ENCODE data around the gene TLR2. TPM values are rescaled to one million over a fixed set of nuclear protein-coding genes. Genes with fewer than 3 reads are reported as not detected.
"Not testable (repeated sequence)": the region's sequence is repeated elsewhere in the genome, so short reads cannot be mapped to it uniquely, and the experiment has no call there.

The TLR2 gene
- total RNA-seq, 1 donor from 2014 or later: 81.6 TPM

GRCh38 chr4:153655928-153656327 is 28.2 kb upstream of the TLR2 start:
- no peak for DNase-seq (ENCODE audit: low spot score)

- no peak for DNase-seq (ENCODE audit: low spot score)
These were observed 22.8 kb upstream of the TLR2 start for GRCh38 chr4:153661215-153661822.

- DNase-seq (ENCODE audit: low spot score): no peak
These were observed 22.2 kb upstream of the TLR2 start for GRCh38 chr4:153661908-153662307.

GRCh38 chr4:153663667-153664066 is 20.4 kb upstream of the TLR2 start:
- DNase-seq (ENCODE audit: low spot score): no peak

- not testable (repeated sequence) for DNase-seq (ENCODE audit: low spot score)
These were observed 17.6 kb upstream of the TLR2 start for GRCh38 chr4:153666505-153666904.

GRCh38 chr4:153668647-153669046 is 15.4 kb upstream of the TLR2 start:
- DNase-seq (ENCODE audit: low spot score): no peak

- no peak for DNase-seq (ENCODE audit: low spot score)
These were observed 14.2 kb upstream of the TLR2 start for GRCh38 chr4:153669838-153670237.

- no peak for DNase-seq (ENCODE audit: low spot score)
These were observed 7.6 kb upstream of the TLR2 start for GRCh38 chr4:153676486-153676885.

GRCh38 chr4:153676984-153677383 is 7.1 kb upstream of the TLR2 start:
- DNase-seq (ENCODE audit: low spot score): no peak

GRCh38 chr4:153679486-153679885 is 4.6 kb upstream of the TLR2 start:
- no peak for DNase-seq (ENCODE audit: low spot score)

GRCh38 chr4:153683763-153684181 is 308 bp upstream of the TLR2 start:
- DNase-seq (ENCODE audit: low spot score): no peak

GRCh38 chr4:153684971-153685371 is 891 bp downstream of the TLR2 start:
- DNase-seq (ENCODE audit: low spot score): no peak

- DNase-seq (ENCODE audit: low spot score): no peak
These were observed 20.4 kb downstream of the TLR2 start for GRCh38 chr4:153704522-153704921.

- DNase-seq (ENCODE audit: low spot score): no peak
These were observed 21.8 kb downstream of the TLR2 start for GRCh38 chr4:153705743-153706468.

- no peak for DNase-seq (ENCODE audit: low spot score)
These were observed 22.4 kb downstream of the TLR2 start for GRCh38 chr4:153706519-153706918.

- DNase-seq (ENCODE audit: low spot score): no peak
These were observed 26.6 kb downstream of the TLR2 start for GRCh38 chr4:153710681-153711080.

- DNase-seq (ENCODE audit: low spot score): no peak
These were observed 30.0 kb downstream of the TLR2 start for GRCh38 chr4:153713866-153714646.

GRCh38 chr4:153722036-153722435 is 38.0 kb downstream of the TLR2 start:
- no peak for DNase-seq (ENCODE audit: low spot score)

GRCh38 chr4:153724606-153725005 is 40.5 kb downstream of the TLR2 start:
- no peak for DNase-seq (ENCODE audit: low spot score)

GRCh38 chr4:153725136-153725830 is 41.2 kb downstream of the TLR2 start:
- no peak for DNase-seq (ENCODE audit: low spot score)

GRCh38 chr4:153725831-153726154 is 41.7 kb downstream of the TLR2 start:
- DNase-seq (ENCODE audit: low spot score): no peak

- no peak for DNase-seq (ENCODE audit: low spot score)
These were observed 44.1 kb downstream of the TLR2 start for GRCh38 chr4:153728151-153728550.

Data from mesenteric fat pad (tissue), 1 donor.